Fibroblast of lung (primary cell): ENCODE data around the gene BAZ2B. TPM values are rescaled to one million over a fixed set of nuclear protein-coding genes. Genes with fewer than 3 reads are reported as not detected.
A peak's percentile ranks its signal among the peaks of the same experiment; 100 is the strongest.

Experiments used
- DNase-seq, 2 donors: peaks; one replicate each; pipeline versions ENCODE4 v3.0.0 to v3.0.0-alpha.2; 2010; ENCODE audit warnings: low read depth in 2 of 2
- H2AFZ ChIP-seq: 2 replicates; pipeline ENCODE4 v1.5.1; 2012; ENCODE audit warnings: low read length, control low read depth, inconsistent platforms
- H3K27ac ChIP-seq: 2 replicates; pipeline ENCODE4 v1.5.1; 2011; ENCODE audit warnings: low read length, control low read depth; ENCODE audit not compliant: insufficient read depth
- H3K27me3 ChIP-seq: 2 replicates; pipeline ENCODE4 v1.5.1; 2011; ENCODE audit warnings: mild to moderate bottlenecking, low read length; ENCODE audit not compliant: control insufficient read depth, insufficient read depth
- H3K36me3 ChIP-seq: 2 replicates; pipeline ENCODE4 v1.5.1; 2011; ENCODE audit warnings: low read length; ENCODE audit not compliant: control insufficient read depth, insufficient read depth
- H3K4me1 ChIP-seq: 2 replicates; pipeline ENCODE4 v1.5.1; 2011; ENCODE audit warnings: low read length; ENCODE audit not compliant: control insufficient read depth, insufficient read depth; ENCODE audit errors: extremely low read depth
- H3K4me2 ChIP-seq: 2 replicates; pipeline ENCODE4 v1.5.1; 2011; ENCODE audit warnings: low read length, control low read depth; ENCODE audit not compliant: insufficient read depth; ENCODE audit errors: extremely low read depth
- H3K4me3 ChIP-seq, 4 experiments: fragments of 200-600 bp in 1 of 4; sonication (generic) in 1 of 4; replicated peaks in 1 of 4; 2 replicates each; pipeline ENCODE4 v1.5.1; 2011 to 2016; ENCODE audit warnings: low read length in 4 of 4, low read depth in 3 of 4, mild to moderate bottlenecking in 3 of 4, control low read depth in 2 of 4, inconsistent platforms in 1 of 4, mixed read lengths in 1 of 4; ENCODE audit not compliant: insufficient read depth in 1 of 4; ENCODE audit errors: control extremely low read depth in 1 of 4
- H3K79me2 ChIP-seq: 2 replicates; pipeline ENCODE4 v1.5.1; 2012; ENCODE audit warnings: mild to moderate bottlenecking, low read length, inconsistent platforms; ENCODE audit not compliant: control insufficient read depth, insufficient read depth
- H3K9ac ChIP-seq: 2 replicates; pipeline ENCODE4 v1.5.1; 2011; ENCODE audit warnings: mild to moderate bottlenecking, low read length, control low read depth; ENCODE audit not compliant: insufficient read depth
- H3K9me3 ChIP-seq: 2 replicates; pipeline ENCODE4 v1.5.1; 2012; ENCODE audit warnings: low read depth, low read length; ENCODE audit not compliant: control insufficient read depth, insufficient read depth
- H4K20me1 ChIP-seq: 2 replicates; pipeline ENCODE4 v1.5.1; 2011; ENCODE audit warnings: low read length; ENCODE audit not compliant: control insufficient read depth, insufficient read depth; ENCODE audit errors: extremely low read depth
- CTCF ChIP-seq, 2 donors: IDR thresholded peaks in 1 of 2; conservative IDR thresholded peaks in 1 of 2; 1 replicate in 1 of 2; 2 replicates in 1 of 2; pipeline ENCODE4 v1.5.1; 2011 to 2012; ENCODE audit warnings: low read length in 2 of 2, control low read depth in 1 of 2, inconsistent platforms in 1 of 2, low read depth in 1 of 2, mild to moderate bottlenecking in 1 of 2
- EZH2 ChIP-seq: IDR thresholded peaks from 2 replicates; pipeline ENCODE4 v1.5.1; 2012; ENCODE audit warnings: low read length, control low read depth, mild to moderate bottlenecking; ENCODE audit errors: missing control alignments
- polyA plus RNA-seq, 2 donors: library from polyadenylated mRNA; depleted of rRNA in 1 of 2; stranded (reverse) in 1 of 2; unstranded in 1 of 2; fragments of >200 nt; gene quantifications; 2 replicates each; pipeline ENCODE4 v1.2.1, GENCODE V29; 2011 to 2012; ENCODE audit warnings: missing spikeins in 1 of 2
- total RNA-seq: library from RNA; depleted of rRNA; stranded (reverse); fragments of >200 nt; gene quantifications from 2 replicates; pipeline ENCODE4 v1.2.1, GENCODE V29; 2014

The BAZ2B gene
- total and polyA plus RNA-seq, 2 donors (not counting 1 experiment from before 2014, with no cell fraction given): 28.0 to 61.8 TPM

- Histone ChIP-seq H2AFZ (peak overlapping the region; percentile 4), H3K36me3 (no peaks in the 10 kb centered on the region), H3K4me1 (no peaks in the 10 kb centered on the region), H3K4me2 (peak overlapping the region; percentile 46), H3K4me3 (peak overlapping the region; percentile 61 to 97 (median 71)), H3K79me2 (peaks cover 18% of the 10 kb centered on the region), H3K27me3 (no peaks in the 10 kb centered on the region), H3K9me3 (no peaks in the 10 kb centered on the region), H3K9ac (no peak overlapping the region), H3K27ac (peak overlapping the region; percentile 87), H4K20me1 (no peaks in the 10 kb centered on the region)
- TF ChIP-seq CTCF (conservative IDR thresholded peaks at IDR 0.05 in 1 of 2, IDR thresholded peaks at IDR 0.05 in 1 of 2; ENCODE audit: low read depth in 1 of 2, low read length in 2 of 2) (no peak), EZH2 (no peak)
- no peak for DNase-seq
Observed at GRCh38 chr2:159617100-159617499, 752 bp upstream of the BAZ2B start.

DNA sequence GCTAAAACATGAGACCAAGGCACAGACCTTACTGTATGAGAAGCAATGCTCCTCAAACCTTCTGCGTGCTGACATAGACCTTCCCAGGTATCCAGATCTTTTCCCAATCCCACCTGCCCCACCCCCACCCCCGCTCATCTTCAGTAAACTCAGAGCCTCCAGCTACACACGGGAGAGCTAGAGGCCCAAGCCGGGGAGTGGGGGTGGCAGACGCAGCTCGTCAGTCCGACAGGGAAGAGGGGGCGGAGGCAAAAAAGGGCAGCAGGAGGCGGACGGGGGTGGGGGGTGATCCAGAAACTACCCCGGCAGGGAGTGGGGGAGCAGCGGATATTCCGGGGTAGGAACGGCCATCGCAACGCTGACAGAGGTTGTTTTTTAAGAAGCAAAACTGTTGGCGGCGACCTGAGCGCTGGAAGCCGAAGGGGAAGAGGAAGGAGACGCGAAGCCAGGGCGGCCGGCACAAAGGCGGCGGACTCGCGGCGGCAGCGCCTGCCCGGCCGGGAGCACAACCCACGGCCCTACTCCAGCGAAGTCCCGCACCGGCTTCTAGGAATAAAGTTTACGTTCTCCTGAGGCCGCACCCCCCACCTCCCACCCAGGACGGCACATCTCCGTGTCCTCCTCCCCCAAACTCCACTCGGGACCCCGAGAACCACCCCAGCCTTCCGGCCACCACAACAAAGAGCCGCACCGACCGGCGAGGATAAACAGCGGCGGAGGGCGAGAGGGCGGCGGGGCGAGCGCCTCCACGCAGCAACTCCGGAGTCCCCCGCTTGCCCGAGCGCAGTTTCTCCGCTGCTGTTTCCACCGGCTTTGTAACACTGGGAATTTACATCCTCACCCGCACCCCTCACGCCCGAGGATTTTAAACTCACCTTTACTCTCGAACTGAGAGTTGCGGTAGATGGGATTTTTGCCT lies 722 bp downstream of the BAZ2B start:
- TF ChIP-seq CTCF (conservative IDR thresholded peaks at IDR 0.05 in 1 of 2, IDR thresholded peaks at IDR 0.05 in 1 of 2; ENCODE audit: low read depth in 1 of 2, low read length in 2 of 2) (no peak), EZH2 (no peak)
- Histone ChIP-seq H3K79me2 (peaks cover 18% of the 10 kb centered on the region), H3K27ac (peak overlapping the region; percentile 87), H2AFZ (peak overlapping the region; percentile 25), H3K4me3 (peak overlapping the region; percentile 61 to 97 (median 71)), H3K4me1 (no peaks in the 10 kb centered on the region), H3K27me3 (no peaks in the 10 kb centered on the region), H3K9ac (peak overlapping the region; percentile 82), H4K20me1 (no peaks in the 10 kb centered on the region), H3K36me3 (no peaks in the 10 kb centered on the region), H3K4me2 (peak overlapping the region; percentile 55), H3K9me3 (no peaks in the 10 kb centered on the region)
- DNase-seq: peak; percentile 93

- Histone ChIP-seq H3K79me2 (peaks cover 22% of the 10 kb centered on the region), H3K4me1 (no peaks in the 10 kb centered on the region), H2AFZ (peak overlapping the region; percentile 54), H3K9me3 (no peaks in the 10 kb centered on the region), H3K4me2 (peak overlapping the region; percentile 92), H4K20me1 (no peaks in the 10 kb centered on the region), H3K4me3 (peak overlapping the region; percentile 61 to 97 (median 71)), H3K27me3 (no peaks in the 10 kb centered on the region), H3K36me3 (no peaks in the 10 kb centered on the region), H3K9ac (peak overlapping the region; percentile 82), H3K27ac (peak overlapping the region; percentile 87)
- TF ChIP-seq CTCF (conservative IDR thresholded peaks at IDR 0.05 in 1 of 2, IDR thresholded peaks at IDR 0.05 in 1 of 2; ENCODE audit: low read depth in 1 of 2, low read length in 2 of 2): no peak
- TF ChIP-seq EZH2: no peak
- peak in 1 of 2 donors; percentile 83 for DNase-seq
Observed at GRCh38 chr2:159614534-159615366, 1.6 kb downstream of the BAZ2B start.
